HG03342 (cell line): Measurements from ENCODE around the gene FBXL13.
"Not testable (repeated sequence)": the region's sequence is repeated elsewhere in the genome, so short reads cannot be mapped to it uniquely, and the experiment has no call there.

Source experiments
- ATAC-seq: cut with Tn5 transposase; IDR thresholded peaks from one replicate; pipeline ENCODE4 v1.9.1; 2021; ENCODE audit warnings: mild to moderate bottlenecking, moderate library complexity; ENCODE audit not compliant: unreplicated experiment

The FBXL13 gene

DNA sequence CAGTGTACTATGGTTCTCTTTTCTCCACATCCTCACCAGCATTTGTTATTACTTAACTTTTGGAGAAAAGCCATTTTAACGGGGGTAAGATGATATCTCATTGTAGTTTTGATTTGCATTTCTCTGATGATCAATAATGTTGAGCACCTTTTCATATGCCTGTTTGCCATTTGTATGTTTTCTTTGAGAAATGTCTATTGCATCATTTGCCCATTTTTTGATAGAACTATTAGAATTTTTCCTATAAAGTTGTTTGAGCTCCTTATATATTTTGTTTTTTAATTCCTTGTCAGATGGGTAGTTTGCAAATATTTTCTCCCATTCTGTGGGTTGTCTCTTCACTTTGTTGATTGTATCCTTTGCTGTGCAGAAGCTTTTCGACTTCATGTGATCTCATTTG lies 172.5 kb downstream of the FBXL13 start:
- not testable (repeated sequence) for ATAC-seq

DNA sequence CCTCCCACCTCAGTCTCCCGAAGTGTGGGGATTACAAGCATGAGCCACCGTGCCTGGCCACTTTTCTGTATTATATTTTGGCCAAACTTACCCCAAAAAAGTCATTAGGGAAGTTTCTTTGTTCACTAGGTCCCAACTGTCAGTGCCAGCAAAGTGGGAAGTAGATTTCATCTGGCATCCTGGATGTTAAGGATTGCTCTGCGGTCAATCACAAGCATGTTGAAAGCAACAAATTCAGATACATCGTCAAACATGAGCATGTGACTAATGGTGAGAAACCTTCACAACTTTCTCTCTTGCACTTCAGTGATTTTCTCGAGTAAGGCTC lies 176.1 kb downstream of the FBXL13 start:
- no peak for ATAC-seq

DNA sequence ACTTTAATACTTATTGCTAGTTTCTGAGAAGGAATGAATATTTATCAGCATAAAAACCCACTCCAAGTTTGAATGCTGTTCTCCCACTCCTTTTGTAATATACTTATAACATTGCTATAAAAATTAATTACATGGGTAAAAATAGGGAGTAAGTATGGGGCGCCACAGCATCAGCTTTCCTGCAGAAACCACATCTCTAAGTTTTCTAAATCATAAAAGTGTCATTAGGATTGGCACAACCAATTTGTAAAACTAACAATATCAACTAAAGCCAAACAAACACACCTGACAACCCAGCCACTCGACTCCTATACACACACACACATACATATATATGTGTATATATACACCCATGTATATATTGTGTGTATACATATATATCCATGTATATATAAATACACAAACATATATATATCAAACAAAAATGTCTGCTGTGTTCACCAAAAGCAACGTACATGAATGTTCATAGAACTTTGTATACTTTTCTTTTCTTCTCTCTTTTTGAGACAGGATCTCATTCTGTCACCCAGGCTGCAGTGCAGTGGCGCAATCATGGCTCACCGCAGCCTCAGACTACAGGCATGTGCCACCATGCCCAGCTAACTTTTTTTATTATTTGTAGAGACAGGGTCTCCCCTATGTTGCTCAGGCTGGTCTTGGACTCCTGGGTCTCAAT lies 176.6 kb downstream of the FBXL13 start:
- no peak for ATAC-seq

DNA sequence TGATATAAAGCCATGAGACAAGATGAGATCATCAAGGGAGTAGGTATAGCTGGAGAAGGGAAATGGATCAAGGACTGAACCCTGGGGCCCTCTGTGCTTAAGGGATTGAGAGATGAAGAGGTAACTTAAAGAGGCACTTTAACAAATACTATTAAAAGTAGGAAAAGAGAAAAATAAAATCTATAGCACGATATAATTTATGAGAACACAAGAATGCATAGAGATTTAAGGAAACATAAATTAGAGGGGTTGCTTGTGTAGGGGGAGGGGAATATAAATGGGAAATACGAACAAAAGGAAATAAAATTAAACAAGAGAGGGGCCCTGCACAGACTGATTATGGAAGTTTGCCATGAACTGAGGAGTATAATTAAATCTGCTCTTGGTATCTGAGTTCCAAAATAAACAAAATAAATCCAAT lies 177.4 kb downstream of the FBXL13 start:
- ATAC-seq = no peak

DNA sequence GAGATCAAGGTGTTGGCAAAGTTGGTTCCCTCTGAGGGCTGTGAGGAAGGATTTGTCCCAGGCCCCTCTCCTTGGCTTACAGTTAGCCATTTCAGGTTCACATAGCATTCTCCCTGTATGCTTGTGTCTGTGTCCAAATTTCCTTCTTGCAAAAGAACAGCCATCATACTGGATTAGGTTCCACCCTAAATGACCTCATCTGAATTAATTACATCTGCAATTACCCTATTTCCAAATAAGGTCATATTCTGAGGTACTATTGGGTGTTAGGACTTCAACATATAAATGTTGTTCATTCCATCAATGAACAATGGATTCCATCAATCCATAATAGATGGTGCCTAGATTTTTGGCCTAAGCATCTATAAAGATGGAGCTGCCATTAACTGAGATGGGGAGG lies 178.0 kb downstream of the FBXL13 start:
- ATAC-seq = no peak

DNA sequence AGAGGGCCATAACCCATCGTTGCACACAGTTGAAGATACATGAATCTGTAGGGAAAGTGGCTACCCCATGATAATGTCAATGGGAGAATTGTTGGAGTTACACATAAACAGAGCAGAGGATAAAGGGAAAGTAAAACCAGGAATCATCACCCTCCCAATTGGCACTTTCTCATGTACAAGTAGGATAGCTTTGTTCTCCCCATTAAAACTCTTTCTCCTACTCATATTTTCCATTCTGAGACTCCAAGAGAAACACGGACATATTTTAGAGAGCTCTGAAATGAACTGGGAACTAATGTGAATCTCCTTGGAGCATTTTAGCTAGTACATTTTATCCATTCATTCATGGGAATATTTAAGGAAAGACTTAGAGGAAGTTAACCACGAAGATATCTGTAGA lies 179.0 kb downstream of the FBXL13 start:
- no peak for ATAC-seq

DNA sequence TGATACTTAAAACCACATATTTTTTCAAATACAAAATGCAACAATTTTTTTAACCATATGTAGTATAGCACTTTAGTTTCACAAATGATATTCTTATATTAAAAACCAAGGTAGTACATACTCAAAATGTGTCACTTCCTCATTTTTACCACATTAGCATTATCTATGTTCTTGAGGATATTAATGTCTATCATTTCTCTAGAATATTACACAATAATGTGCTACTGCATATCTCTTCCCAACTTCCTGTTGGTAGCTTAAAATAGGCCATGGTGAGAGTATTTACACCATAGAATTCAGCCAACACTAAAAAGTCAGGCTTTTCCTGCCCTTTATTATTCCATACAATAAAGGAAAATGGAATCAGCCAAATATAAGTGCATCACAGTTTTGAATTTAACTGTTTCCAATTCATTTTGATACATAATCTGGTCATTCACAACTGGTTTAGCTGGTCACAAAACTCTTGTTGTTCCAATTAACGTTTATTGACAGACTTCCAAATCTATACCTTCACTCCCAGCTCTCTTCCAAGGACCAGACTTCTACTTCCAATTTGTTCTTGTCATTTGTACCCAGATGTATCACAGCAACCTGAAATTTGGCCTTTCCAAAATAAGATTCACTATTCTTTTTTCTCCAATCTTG lies 181.8 kb downstream of the FBXL13 start:
- ATAC-seq = no peak

DNA sequence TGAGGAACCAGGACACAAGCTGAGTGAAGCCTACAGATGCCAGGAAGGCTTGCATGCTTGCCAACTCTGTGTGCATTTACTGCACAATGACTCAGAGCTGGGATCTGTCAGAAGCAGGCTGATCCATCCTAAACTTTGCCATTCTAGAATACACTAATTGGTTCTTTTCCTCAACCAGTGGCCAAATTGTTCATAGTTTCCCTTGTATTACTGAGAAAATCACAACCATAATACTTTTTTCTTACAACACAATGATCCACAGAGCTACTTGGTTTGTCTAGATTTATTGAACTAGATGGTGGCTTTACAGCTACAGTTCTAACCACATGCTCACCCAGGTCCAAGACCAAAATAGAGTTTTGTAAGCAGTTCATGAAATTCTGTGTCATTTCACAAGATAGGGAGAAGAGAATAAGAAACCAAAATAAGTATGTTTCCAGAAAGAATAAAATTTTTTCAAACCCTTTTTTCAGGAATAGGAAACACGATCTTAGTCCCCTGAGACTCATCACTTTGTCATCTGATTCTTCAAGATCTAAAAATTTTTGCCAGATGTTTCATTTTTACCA lies 182.8 kb downstream of the FBXL13 start:
- no peak for ATAC-seq

DNA sequence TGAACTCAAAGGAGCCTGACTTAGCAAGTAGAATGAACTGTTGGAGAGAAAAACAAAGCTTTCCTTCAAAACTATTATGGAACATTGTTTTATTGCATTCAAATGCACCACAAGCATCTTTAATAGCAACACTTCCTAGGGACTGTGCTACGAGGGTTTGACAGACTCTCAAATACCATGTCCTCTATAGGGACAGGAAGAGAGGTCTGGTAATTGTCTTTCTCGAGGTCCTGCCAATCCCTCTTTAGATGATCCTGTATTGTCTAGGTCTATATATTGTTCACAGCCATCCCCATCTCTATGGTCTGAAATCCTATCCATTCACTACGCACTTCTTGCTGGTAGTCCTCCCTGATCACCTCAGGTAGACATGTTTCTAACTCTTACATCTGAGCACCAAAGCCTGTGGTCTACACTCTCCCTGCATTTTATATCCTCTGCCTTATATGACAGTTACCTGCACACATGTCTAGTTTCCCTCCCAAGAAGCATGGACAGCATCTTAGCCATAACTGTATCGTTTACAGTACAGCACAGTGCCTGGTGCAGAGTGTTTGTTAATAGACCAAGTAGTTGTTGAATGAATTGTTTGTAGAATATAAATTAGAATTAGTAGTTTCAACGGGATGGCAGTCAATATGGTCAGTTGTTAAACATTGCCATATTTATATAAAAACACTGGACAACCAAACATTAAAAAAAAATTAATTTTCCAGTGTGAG lies 183.5 kb downstream of the FBXL13 start:
- ATAC-seq = no peak

DNA sequence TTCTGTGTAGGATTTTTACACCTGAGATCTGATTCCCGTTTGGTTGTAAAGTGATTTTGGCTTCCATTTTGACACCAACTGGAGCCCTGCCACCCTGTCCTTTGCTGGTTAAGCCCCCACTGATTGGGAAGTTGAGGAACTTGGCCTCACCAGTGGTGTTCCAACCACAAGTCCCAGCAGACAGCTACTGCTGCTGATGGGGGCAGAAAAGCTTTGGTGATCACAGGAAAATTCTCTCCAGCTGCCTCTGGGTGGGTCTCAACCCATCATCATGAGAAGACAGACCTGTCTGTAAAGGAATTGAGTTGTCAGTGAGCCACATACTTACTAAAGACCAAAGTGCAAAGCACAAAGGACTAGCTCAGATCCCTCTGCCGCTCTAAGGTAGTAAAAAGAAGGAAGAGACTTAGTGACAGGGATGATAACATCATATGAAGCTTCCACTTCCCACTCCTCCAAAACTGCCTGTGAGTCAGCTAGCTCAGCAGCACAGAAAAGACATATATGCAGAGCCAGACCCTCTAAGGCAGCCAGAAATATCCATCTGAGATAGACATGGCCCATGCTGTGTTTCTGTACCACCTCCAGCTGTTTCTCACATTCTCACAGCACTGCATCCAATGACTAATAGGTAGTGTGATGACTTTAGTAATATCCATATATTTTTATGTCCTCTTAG lies 184.2 kb downstream of the FBXL13 start:
- no peak for ATAC-seq

DNA sequence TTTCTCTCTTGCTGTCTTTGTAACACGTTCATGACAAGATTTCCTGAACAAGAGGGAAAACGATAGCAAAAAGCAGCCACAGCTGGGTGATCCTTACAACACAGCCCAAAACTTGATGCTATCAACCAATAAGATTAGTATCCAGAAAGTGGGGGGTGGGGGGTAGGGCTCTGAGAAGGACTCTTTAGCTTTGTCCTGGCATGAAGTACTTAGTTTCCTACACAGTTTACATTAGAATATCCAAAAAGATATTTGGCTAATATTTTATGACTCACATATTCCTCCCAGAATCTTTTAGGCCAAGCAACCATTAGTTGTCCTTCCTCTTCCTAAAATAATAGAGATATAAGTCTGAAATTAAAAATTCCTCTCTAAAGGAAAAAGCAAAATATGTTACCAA lies 184.7 kb downstream of the FBXL13 start:
- ATAC-seq = no peak

DNA sequence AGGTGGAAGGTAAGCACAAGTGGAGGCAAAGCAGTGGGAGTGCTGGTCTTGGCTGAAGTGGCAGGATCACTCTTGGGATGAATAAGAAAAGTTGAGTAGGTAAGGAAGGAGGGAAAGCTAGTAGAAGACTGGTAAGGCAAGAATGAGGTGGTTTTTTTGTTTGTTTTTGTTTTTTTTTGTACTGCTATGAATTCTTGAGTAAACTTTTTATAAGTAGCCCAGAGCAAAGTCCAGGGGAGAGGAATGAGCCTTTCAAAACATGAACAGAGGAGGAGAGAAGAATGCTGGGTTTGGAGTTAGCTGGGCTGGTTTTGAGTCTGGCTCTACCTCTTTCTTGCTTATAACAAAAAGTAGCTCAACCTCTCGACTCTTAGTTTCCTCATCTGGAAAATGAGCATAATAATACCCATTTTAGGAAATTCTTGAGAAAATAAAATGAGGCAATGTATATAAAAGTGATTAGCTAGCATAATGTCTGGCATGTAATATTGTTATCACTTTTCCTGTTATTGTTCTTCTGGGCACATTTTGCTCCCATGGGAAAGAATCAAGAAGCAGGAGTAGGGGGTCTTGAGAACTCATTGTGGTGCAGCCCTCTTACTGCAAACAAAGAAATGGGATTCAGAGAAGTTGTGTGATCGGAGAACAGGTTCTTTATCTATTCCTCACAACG lies 185.9 kb downstream of the FBXL13 start:
- no peak for ATAC-seq

DNA sequence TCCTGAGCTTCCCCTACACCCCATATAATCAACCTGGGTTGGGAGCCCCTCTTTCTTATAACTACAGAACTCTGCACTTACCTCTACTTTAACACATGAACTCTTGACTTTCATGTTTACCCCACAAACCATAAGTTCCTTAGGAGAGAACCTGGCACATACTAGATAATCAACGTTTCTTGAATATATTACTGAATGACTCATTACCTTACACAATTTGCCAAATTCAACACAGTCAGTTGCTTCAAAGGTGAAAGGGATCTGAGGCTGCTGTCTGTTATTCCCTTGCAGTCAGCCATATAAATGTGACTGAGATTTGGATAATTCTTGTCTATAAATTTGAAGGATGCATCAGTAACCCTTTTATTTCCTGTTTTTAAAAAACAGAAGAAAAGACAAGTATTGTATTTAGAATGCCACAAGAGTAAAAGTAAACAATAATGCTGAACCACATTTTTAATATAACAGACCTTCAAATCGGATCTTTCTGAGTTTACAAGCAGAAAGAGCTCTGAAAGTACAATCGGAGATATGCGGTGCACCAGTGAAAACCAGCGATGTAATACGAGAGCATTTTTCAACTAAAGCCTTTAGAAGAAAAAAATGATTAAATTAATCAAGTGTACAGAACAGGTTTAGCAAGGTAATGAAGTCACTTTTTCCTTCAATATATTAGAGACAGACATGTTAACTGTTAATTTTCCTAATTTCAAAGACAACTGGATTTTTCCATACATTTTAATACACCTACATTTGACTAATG lies 191.3 kb downstream of the FBXL13 start:
- no peak for ATAC-seq

DNA sequence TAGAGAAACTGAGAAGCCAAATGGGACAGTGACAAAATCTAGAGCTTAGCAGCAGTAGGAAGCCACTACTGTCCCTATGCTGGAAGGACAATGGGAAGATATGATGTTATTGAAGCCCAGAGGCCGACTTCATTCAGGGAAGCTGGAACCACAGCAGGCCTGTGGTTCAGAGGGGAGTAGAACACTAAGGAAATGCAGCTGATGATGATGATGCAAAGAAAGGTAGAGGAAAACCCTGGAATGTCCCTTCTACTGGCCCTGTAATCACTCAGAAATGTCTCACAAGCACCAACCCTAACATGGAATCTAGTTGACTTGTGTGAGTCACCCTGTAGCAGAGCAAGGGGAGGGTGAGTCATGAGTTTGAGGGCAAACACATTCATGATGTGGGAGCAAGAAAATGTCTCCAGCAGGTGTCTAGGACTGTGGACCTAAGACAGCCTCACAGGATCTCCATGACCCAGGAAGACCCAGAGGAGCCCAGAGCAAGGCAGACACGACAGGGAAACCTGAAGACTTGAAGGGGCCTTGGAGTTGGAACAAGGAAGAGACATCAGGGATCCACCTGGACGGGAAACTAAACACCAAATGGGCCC lies 198.8 kb downstream of the FBXL13 start:
- no peak for ATAC-seq

DNA sequence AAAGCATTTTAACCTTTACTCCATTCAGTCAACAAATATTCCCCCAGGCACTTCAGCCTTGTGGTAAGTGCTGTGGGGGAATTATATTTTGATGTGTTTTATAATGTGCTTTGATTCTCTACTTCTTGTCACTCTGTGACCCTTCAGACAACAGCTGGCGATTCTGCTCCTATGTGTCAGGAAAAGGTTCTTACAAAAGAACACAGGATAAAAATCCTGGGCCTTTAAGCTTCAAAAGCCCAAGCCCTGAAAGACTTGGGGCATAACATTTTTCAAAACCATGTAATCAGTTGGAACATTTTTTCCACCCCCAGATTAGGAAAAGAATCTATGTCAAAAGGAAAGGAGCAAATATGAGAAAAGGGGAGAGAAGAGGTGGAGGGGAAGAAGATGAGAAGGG lies 199.6 kb downstream of the FBXL13 start:
- no peak for ATAC-seq

DNA sequence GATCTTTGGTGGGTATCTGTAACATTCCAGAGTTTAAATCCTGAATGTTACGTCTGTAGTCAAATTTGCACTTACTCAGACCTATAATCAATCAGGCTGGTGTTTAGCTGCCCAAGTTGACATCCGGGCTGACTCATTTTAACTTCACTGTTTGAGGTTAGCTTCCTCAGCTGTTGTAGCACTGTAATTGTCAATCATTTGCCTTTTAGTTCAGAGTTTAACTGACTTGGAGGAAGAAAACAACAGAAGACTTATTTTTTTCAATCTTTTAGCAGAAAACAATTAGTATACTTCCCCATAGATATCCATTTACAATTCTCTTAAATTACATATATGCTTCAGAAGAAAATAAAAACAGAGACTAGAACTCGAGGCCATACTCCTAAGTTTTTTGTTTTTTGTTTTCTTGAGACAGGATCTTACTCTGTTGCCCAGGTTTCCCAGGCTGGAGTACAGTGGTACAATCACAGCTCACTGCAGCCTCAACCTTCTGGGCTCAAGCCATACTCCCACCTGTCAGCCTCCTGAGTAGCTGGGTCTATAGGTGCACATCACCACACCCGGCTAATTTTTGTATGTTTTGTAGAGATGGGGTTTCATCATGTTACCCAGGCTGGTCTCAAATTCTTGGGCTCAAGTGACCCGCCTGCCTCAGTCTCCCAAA lies 200.3 kb downstream of the FBXL13 start:
- peak; percentile 99 for ATAC-seq

DNA sequence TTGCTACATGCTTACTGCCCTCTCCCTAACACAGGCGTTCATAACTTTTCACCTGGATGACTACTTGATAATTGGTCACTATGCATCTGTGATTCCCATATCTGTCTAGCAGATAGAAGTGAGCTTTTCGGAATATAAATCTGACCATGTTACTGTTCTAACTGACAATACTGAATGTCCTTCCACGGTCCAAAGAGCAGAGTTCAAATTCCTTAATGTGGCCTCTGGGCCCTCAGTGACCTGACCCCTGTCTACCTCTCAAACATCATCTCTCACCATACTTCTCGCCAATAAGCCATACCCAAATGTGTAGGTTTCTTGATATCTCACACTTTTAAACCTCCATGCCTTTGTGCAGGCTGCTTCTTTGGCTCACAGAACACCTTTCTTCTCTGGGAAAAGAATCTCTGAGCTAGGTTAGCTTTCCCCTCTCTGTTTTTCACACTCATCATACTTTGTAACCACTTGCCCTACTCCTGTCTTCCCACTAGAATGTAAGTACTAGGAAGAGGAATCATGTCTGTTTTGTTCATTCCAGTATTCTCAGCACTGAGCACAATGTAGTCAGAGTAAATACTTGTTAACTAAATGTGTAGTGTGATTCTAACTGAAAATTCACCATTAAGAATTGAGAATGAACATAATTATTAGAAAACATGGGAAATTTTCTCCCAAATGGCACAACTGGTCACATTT lies 201.0 kb downstream of the FBXL13 start:
- peak; percentile 27 for ATAC-seq

DNA sequence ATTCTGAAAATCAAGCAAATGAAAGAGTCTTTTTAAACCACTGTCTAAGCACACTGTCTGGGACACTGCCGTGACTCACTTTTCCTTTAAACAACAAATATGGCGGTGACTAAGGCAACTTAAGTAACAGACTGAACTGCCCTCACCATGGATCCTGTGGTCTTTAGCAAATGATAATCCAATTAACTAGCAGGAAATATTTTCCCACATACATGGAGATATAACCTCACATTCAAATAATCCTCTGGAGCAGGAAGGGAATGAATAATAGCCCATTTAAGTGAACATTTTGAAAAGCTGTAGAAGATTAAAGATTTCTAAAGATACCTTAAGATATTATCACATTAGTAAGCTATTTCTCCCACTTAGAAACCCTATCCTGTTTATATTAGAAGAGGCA lies 202.1 kb downstream of the FBXL13 start:
- no peak for ATAC-seq

DNA sequence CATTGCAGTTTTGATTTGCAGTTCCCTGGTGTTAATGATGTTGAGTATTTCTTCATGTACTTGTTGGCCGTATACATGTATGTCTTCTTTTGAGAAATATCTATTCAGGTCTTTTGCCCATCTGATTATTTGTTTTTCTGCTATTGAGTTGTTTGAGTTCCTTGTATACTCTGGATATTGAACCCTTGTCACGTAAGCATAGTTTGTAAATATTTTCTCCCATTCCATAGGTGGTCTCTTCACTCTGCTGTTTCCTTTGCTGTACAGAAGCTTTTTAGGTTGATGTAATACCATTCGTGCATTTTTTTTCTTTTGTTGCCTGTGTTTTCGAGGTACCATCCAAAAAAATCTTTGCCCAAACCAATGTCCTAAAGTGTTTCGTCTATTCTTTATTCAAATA lies 205.4 kb downstream of the FBXL13 start:
- no peak for ATAC-seq
